ENCODE results near the gene B4GALT6.
A peak's percentile ranks its signal among the peaks of the same experiment; 100 is the strongest.

B4GALT6 gene

DNA sequence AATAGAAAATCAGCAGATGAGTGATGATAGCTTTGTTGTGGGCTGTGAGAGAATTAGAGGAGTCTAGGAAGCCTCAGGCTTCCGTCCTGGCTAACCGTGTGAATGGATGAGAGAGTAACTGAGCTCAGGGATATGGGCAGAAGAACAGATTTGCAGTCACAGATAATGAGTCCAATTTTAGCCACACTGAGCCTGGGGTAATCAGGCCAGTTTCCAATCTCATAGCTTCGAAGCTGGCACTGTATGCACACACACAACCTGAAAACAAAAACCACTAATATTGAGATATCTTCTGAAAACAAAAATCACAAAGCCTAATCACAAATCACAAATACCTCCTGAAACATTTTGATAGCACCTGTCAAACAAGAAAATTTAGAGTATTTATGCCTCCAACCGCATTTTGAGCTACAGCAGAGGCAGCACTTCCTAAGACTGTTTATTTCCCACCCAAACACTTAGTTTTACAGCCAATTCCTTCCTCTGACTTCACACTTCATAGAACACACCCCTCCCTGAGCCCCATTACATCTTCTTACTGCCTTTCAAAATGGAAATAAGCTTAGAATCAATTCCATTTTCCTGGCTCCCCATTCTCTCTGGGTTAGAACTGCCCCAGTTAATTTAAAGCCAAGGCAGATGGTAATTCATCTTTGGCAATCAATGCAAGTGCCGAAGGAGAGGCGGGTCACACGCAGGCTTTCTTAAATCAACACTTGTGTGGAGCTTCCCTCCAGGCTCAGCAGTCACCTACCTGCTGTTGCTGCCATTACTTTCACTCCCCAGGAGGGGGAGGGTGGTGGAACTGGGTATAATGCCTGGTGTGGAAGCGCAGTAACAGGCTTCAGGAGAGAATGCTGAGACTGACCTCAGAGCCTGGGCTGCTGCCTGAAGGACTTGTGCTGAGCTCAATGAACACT, 73.8 kb downstream of the B4GALT6 start:
- TF ChIP-seq, protein P1, sequence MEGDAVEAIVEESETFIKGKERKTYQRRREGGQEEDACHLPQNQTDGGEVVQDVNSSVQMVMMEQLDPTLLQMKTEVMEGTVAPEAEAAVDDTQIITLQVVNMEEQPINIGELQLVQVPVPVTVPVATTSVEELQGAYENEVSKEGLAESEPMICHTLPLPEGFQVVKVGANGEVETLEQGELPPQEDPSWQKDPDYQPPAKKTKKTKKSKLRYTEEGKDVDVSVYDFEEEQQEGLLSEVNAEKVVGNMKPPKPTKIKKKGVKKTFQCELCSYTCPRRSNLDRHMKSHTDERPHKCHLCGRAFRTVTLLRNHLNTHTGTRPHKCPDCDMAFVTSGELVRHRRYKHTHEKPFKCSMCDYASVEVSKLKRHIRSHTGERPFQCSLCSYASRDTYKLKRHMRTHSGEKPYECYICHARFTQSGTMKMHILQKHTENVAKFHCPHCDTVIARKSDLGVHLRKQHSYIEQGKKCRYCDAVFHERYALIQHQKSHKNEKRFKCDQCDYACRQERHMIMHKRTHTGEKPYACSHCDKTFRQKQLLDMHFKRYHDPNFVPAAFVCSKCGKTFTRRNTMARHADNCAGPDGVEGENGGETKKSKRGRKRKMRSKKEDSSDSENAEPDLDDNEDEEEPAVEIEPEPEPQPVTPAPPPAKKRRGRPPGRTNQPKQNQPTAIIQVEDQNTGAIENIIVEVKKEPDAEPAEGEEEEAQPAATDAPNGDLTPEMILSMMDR (IDR thresholded peaks at IDR 0.05; ENCODE audit: low read depth, low read length) = peak; percentile 46; the same call in 1 of the 2 replicates
- DNase-seq = peak; percentile 89
- no peak overlapping the region for H3K4me3 ChIP-seq (ENCODE audit: low read depth, low read length)
- H3K9me3 ChIP-seq (ENCODE audit: severe bottlenecking) = no peaks in the 10 kb centered on the region
- no peaks in the 10 kb centered on the region for H3K27me3 ChIP-seq (ENCODE audit: insufficient read depth, low read depth, severe bottlenecking)
- H3K36me3 ChIP-seq = no peaks in the 10 kb centered on the region
- no peak overlapping the region for H3K27ac ChIP-seq

- no peak overlapping the region for H3K27ac ChIP-seq
- DNase-seq = peak; percentile 15
- no peak overlapping the region for H3K4me3 ChIP-seq (ENCODE audit: low read depth, low read length)
- H3K36me3 ChIP-seq = no peaks in the 10 kb centered on the region
- H3K9me3 ChIP-seq (ENCODE audit: severe bottlenecking) = no peaks in the 10 kb centered on the region
- TF ChIP-seq, protein P1 (IDR thresholded peaks at IDR 0.05; ENCODE audit: low read depth, low read length) = no peak
- no peaks in the 10 kb centered on the region for H3K27me3 ChIP-seq (ENCODE audit: insufficient read depth, low read depth, severe bottlenecking)
Observed at GRCh38 chr18:31609886-31610285, 74.5 kb downstream of the B4GALT6 start.

GRCh38 chr18:31607384-31607783, 77.0 kb downstream of the B4GALT6 start:
- Histone ChIP-seq H3K4me3 (ENCODE audit: low read depth, low read length) (no peak overlapping the region), H3K27ac (no peak overlapping the region), H3K9me3 (ENCODE audit: severe bottlenecking) (no peaks in the 10 kb centered on the region), H3K36me3 (no peaks in the 10 kb centered on the region), H3K27me3 (ENCODE audit: insufficient read depth, low read depth, severe bottlenecking) (no peaks in the 10 kb centered on the region)
- no peak for DNase-seq
- TF ChIP-seq, protein P1 (IDR thresholded peaks at IDR 0.05; ENCODE audit: low read depth, low read length) = no peak

DNA sequence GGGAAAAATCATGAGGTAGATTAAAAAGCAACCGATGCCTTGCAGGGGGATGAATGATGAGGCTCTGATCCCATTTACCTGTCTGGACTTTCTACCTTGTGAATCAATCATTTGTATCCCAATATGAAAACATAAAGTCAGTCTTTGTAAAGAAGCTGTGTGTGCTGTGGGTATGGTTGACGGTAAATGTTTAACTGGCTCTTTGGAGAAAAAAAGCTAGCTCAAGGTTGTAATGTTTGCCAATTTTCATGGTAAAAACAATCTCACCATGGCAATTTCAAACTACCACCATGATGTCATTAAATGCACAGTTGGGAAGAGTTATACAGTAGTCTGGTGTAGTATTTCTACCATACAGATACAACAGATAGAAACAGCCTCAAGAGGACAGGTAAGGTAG, 78.1 kb downstream of the B4GALT6 start:
- DNase-seq = no peak
- TF ChIP-seq, protein P1 (IDR thresholded peaks at IDR 0.05; ENCODE audit: low read depth, low read length) = no peak
- H3K4me3 ChIP-seq (ENCODE audit: low read depth, low read length) = no peak overlapping the region
- H3K27me3 ChIP-seq (ENCODE audit: insufficient read depth, low read depth, severe bottlenecking) = no peaks in the 10 kb centered on the region
- H3K27ac ChIP-seq = no peak overlapping the region
- no peaks in the 10 kb centered on the region for H3K9me3 ChIP-seq (ENCODE audit: severe bottlenecking)
- H3K36me3 ChIP-seq = no peaks in the 10 kb centered on the region

GRCh38 chr18:31603315-31603714, 81.1 kb downstream of the B4GALT6 start:
- Histone ChIP-seq H3K27ac (no peak overlapping the region), H3K27me3 (ENCODE audit: insufficient read depth, low read depth, severe bottlenecking) (no peaks in the 10 kb centered on the region), H3K36me3 (no peaks in the 10 kb centered on the region), H3K9me3 (ENCODE audit: severe bottlenecking) (no peaks in the 10 kb centered on the region), H3K4me3 (ENCODE audit: low read depth, low read length) (no peak overlapping the region)
- no peak for DNase-seq
- TF ChIP-seq, protein P1 (IDR thresholded peaks at IDR 0.05; ENCODE audit: low read depth, low read length) = no peak
